ENCODE data around the gene SLC14A1.

GRCh38 chr18:45690975-45691815 lies 32.8 kb upstream of the SLC14A1 start:
- TF ChIP-seq POLR2A (IDR thresholded peaks at IDR 0.05; ENCODE audit: extremely low read depth, insufficient read length) = no peak
- TF ChIP-seq CTCF (IDR thresholded peaks at IDR 0.05; ENCODE audit: low read depth, low read length) = peak; percentile 77
